Measurements from ENCODE around the gene SRP14.

- TF ChIP-seq CTCF (conservative IDR thresholded peaks at IDR 0.05; ENCODE audit: low read length) (no peak), EZH2phosphoT487 (IDR thresholded peaks at IDR 0.05; ENCODE audit: borderline replicate concordance) (no peak)
These were observed 10.0 kb upstream of the SRP14 start for GRCh38 chr15:40048926-40049475.
